Left ventricle myocardium superior (tissue), 1 donor: ENCODE data around the gene CLEC10A. TPM values are rescaled to one million over a fixed set of nuclear protein-coding genes. Genes with fewer than 3 reads are reported as not detected.

Experiments
- ATAC-seq: fragments of 200-7000 bp; cut with Tn5 transposase; one replicate; pipeline ENCODE4 v1.9.1; 2020; ENCODE audit warnings: mild to moderate bottlenecking, moderate library complexity
- DNase-seq: peaks from one replicate; pipeline ENCODE4 v3.0.0-alpha.2; 2020
- intact Hi-C: fragments of 100-400 bp; cut with micrococcal nuclease; formaldehyde crosslinking; loops from one replicate; pipeline ENCODE4 v1.11.0; 2022
- total RNA-seq: library from RNA; stranded (reverse); fragmentation: NEBNext Ultra II Directional; extraction: Animal tissue kit (Norgen Biotek cat#: 25700); gene quantifications from one replicate; pipeline ENCODE4 v1.2.1, GENCODE V29; 2021
- donor health status: DM: no; HTN: yes; CAD: no; lungs with severe emphysema.

CLEC10A gene
- total RNA-seq, 1 donor from 2014 or later: 4.4 TPM

GRCh38 chr17:7046127-7046724 lies 33.8 kb downstream of the CLEC10A start:
- intact Hi-C loops: loop anchor here (5.0 kb wide), 1 partner anchor 91 kb away; no protein-coding TSS in a partner anchor
- no peak for DNase-seq
- peak; percentile 3 for ATAC-seq

GRCh38 chr17:7045492-7046126 lies 34.4 kb downstream of the CLEC10A start:
- ATAC-seq (peak; percentile 43), DNase-seq (no peak)
- intact Hi-C loops: loop anchor here (5.0 kb wide), 1 partner anchor 92 kb away; no protein-coding TSS in a partner anchor

DNA sequence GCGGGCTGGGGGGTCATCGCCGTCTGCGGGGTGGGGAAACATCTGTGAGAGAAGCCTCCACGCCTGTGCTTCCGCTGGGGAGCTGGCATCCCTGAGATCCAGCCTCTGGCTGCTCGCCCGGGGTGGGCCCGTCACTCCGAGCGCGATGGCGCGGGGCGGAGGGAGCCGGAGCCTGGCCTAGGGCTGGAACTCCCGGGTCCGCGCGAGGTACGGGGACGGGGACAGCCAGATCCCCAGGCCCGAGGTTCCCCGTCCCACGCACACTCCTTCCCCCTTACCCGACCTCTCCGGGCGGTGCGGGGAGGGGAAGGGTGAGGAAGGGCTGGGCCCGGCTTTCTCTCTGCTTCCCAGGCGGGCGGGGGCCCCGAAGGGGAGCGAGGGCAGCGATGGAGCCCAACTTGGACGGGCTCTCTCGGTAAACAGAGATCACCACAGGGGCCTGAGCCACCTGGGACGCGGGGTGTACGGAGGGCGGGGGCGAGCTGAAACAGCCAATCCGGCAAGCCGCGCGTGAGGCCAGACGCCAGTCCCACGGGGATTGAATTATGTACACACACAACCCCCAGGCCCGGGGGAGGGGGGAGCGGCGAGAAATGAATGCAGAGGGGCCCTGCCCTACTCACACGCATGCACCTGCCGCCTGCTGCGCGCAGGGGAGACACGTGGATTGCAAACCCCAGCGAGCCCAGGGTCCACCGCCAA lies 36.4 kb downstream of the CLEC10A start, which contains the start of gene SLC16A11:
TSS of gene SLC16A11 (minus strand) at position 596 of the 702 bp plus-strand sequence. CDS start at position 17, 579 bp downstream.
- DNase-seq (peak; percentile 67), ATAC-seq (peak; percentile 47)
- intact Hi-C loops: no loop called here

- intact Hi-C loops: no loop called here
- ATAC-seq: peak; percentile 50
- no peak for DNase-seq
These were observed 36.9 kb downstream of the CLEC10A start for GRCh38 chr17:7043182-7043496.

- DNase-seq: peak; percentile 49
- ATAC-seq: peak; percentile 20
- intact Hi-C loops: no loop called here
These were observed 37.4 kb downstream of the CLEC10A start for GRCh38 chr17:7042501-7043181.

- DNase-seq (no peak), ATAC-seq (peak; percentile 4)
- intact Hi-C loops: no loop called here
These were observed 38.2 kb downstream of the CLEC10A start for GRCh38 chr17:7041607-7042500.

DNA sequence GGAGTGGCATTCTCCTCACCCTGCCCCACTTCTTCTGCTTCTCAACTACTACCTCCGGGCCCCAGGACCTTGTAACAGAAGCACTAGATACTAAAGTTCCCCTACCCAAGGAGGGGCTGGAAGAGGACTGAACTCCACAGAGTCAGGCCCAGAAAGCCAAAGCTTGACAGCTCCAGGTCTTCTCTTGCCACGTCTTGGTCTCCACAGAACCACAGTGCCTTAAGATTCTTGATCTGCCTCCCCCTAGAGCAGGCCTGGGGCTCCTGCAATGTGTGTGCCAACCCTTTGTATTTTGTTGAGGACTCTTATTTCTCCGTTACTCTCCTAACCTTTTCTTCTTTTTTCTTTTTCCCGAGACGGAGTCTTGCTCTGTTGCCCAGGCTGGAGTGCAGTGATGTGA lies 40.2 kb downstream of the CLEC10A start:
- intact Hi-C loops: no loop called here
- DNase-seq: no peak
- ATAC-seq: no peak

DNA sequence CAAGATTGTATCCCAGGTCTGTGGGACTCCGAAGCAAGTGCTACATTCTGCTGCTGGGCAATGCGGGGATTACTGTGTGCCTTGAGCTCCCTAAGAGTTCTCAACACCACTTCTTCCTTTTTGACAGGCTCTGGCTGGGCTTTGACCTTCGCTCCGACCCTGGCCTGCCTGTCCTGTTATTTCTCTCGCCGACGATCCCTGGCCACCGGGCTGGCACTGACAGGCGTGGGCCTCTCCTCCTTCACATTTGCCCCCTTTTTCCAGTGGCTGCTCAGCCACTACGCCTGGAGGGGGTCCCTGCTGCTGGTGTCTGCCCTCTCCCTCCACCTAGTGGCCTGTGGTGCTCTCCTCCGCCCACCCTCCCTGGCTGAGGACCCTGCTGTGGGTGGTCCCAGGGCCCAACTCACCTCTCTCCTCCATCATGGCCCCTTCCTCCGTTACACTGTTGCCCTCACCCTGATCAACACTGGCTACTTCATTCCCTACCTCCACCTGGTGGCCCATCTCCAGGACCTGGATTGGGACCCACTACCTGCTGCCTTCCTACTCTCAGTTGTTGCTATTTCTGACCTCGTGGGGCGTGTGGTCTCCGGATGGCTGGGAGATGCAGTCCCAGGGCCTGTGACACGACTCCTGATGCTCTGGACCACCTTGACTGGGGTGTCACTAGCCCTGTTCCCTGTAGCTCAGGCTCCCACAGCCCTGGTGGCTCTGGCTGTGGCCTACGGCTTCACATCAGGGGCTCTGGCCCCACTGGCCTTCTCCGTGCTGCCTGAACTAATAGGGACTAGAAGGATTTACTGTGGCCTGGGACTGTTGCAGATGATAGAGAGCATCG lies 41.8 kb downstream of the CLEC10A start:
- intact Hi-C loops: no loop called here
- ATAC-seq: no peak
- no peak for DNase-seq

DNA sequence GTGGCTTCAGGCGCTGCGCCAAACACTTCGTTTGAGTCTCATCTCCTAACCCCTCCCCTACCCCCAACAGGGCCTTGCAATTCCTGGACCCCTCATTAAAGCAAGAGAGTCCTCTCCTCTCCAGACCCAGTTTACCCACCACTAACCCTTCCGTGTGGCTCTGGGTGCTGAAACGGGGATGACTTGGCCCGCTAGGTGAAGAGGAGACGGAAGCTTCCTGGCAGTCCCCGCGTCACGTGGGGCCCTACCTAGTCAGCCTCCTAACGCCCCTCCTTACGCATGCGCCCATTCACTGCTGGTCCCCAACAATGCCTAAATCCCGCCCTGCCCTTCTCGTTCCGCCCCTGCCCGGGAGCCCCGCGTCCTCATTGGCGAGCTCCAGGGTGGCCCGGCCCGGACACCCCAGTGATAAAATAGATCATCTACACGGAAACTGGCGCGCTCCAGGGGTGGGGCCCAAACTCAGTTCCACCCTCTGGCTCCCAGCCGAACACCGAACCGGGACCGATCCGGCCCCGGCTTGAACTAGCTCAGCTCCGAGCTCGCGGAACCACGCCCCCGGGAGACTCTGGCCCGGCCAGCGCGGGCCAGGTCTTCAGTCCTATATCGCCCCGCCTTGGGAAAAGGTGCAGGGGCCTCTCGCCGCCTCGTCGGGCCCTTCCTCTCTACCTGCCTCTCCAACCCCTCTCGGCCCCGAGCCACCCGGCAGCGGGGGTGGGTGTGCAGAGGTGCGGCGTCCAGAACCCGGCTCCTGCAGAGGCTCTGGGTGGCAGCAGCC lies 44.3 kb downstream of the CLEC10A start, which contains the start of gene SLC16A13:
TSS of gene SLC16A13 (plus strand) at position 425 of the 778 bp plus-strand sequence. CDS start 368 bp downstream, outside the sequence.
- ATAC-seq: peak; percentile 96
- intact Hi-C loops: no loop called here
- DNase-seq: peak; percentile 95

DNA sequence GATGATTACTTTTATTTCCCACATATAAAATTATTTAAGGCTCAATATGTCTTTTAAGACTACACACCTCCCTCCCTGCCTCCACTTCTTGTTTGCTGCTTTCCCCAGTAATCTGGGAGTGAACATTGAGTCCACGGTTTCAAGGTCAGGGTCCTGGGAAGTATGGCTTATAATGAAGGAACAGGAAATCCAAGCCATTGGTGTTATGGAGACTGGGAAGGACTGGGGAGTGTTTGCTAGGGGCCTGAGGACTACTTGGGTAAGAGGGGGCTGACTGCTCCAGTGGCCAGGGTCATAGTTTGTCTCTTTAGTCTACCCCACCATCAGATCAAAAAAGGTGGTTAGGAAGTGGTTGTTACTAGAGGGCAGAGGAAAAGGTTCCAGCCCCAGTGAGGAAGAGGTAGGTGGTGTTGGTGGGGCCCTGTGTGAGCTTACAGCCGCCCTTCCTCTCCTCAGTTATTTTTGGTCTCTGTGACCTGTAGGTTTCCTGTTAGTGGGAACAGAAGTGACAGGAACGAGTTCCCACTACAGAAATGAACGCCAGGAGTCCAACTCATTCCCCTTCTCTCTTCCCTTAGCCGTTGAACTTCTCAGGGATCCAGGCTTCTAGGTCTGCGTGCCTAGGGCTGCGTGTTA lies 45.0 kb downstream of the CLEC10A start:
- peak; percentile 47 for ATAC-seq

GRCh38 chr17:7029659-7030058 lies 50.4 kb downstream of the CLEC10A start:
- no peak for DNase-seq
- intact Hi-C loops: no loop called here
- peak; percentile 57 for ATAC-seq

More for the DNA sequence above, 45.0 kb downstream of the CLEC10A start:
- no peak for DNase-seq
- intact Hi-C loops: no loop called here

- intact Hi-C loops: no loop called here
- DNase-seq (no peak), ATAC-seq (no peak)
These were observed 51.0 kb downstream of the CLEC10A start for GRCh38 chr17:7029096-7029495.

DNA sequence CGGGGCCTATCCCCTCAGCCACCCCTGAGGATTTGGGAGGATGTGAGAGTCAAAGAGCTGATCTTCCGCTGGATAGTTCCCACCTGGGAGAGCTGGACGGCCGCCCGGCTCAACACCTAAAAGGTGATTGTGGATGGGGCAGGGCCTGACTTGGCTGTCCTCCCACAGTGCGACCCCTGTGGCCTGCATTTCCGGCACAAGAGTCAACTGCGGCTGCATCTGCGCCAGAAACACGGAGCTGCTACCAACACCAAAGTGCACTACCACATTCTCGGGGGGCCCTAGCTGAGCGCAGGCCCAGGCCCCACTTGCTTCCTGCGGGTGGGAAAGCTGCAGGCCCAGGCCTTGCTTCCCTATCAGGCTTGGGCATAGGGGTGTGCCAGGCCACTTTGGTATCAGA lies 52.7 kb downstream of the CLEC10A start:
- DNase-seq: no peak
- ATAC-seq: no peak
- intact Hi-C loops: no loop called here

GRCh38 chr17:7026471-7027115 lies 53.5 kb downstream of the CLEC10A start:
- intact Hi-C loops: no loop called here
- ATAC-seq (no peak), DNase-seq (no peak)

DNA sequence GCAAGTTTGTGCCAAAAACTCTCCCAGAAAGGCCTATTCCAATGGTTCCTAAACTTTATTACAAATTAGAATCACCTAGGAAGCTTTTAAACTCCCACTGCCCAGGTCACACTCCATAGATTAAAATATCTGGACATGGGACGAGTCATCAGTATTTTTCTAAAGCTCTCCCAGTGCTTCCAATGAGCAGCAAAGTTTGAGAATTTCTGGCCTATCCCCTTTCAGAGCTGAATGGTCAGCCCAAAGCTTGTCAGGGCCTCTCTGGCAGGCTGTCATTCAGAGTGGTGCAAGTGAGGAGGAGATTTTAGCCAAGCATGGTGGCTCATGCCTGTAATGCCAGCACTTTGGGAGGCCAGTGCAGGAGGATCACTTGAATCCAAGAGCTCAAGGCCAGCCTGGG lies 54.8 kb downstream of the CLEC10A start:
- no peak for DNase-seq
- no peak for ATAC-seq
- intact Hi-C loops: no loop called here
